ENCODE measurements around the gene MRPL50. TPM values are rescaled to one million over a fixed set of nuclear protein-coding genes. Genes with fewer than 3 reads are reported as not detected.

Gene MRPL50
- total and polyA plus RNA-seq, 2 donors (not counting 1 experiment from before 2014, with no cell fraction given), result 4.0 to 18.0 TPM

DNA sequence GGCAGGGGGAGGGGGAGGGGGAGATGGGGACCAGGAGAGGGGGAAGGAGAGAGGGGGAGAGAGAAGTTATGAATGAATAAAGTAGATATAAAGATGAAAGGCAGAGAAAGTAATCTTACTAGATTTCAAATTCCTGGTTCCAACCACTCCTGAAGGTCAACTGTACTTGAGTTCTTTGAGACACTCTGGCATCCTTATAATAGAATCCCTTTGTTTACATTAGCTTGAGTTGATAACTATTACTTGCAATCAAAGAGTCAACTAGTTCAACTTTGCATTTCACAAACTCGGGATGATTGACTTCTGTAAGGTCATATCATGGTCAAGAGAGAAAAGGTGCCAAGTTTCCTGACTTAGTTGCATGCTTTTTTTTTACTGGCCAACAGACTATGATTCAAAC, 55.8 kb downstream of the MRPL50 start:
- Mint-ChIP-seq H3K4me1 (no peaks in the 10 kb centered on the region), H3K9me3 (ENCODE audit: insufficient read depth) (no peaks in the 10 kb centered on the region), H3K4me3 (no peak overlapping the region), H3K27me3 (peaks cover 27% of the 10 kb centered on the region), H3K27ac (no peak overlapping the region)
- no peak for DNase-seq
- ChIA-PET CTCF (no interaction called here), POLR2A (no interaction called here)
- H3K4me3 ChIP-seq (ENCODE audit: control extremely low read depth in 1 of 5, extremely low read depth in 1 of 5, insufficient read depth in 1 of 5, low read depth in 2 of 5, low read length in 4 of 5), result no peak overlapping the region
- no peaks in the 10 kb centered on the region for H3K79me2 ChIP-seq (ENCODE audit: control insufficient read depth, insufficient read depth, low read length)
- H3K4me2 ChIP-seq (replicated peaks; ENCODE audit: low read depth, low read length, poor library complexity, severe bottlenecking), result no peak overlapping the region
- no peak overlapping the region for H2AFZ ChIP-seq (ENCODE audit: insufficient read depth, low read depth, low read length, poor library complexity, severe bottlenecking)
- no peak overlapping the region for H3K9ac ChIP-seq (ENCODE audit: low read length)
- H3K4me1 ChIP-seq (ENCODE audit: control insufficient read depth in 2 of 2, insufficient read depth in 2 of 2, low read length in 2 of 2), result no peaks in the 10 kb centered on the region
- H3K36me3 ChIP-seq (replicated peaks in 1 of 2; ENCODE audit: control extremely low read depth in 1 of 2, control insufficient read depth in 1 of 2, extremely low read depth in 1 of 2, insufficient read depth in 2 of 2, low read length in 1 of 2), result no peaks in the 10 kb centered on the region
- no peak for ATAC-seq (ENCODE audit: low read depth)
- 80% methylated on average over 1 of the region's 1 CpG for WGBS (ENCODE audit: insufficient coverage)
- no peaks in the 10 kb centered on the region for H4K20me1 ChIP-seq (ENCODE audit: control insufficient read depth, insufficient read depth, low read length, poor library complexity, severe bottlenecking)
- intact Hi-C loops (cut with micrococcal nuclease), result no loop called here
- no peaks in the 10 kb centered on the region for H3K9me3 ChIP-seq (ENCODE audit: control extremely low read depth in 1 of 3, control insufficient read depth in 2 of 3, insufficient read depth in 1 of 3, low read length in 2 of 3)
- H3K27ac ChIP-seq (ENCODE audit: low read length in 2 of 2), result no peak overlapping the region
- TF ChIP-seq, protein P1, sequence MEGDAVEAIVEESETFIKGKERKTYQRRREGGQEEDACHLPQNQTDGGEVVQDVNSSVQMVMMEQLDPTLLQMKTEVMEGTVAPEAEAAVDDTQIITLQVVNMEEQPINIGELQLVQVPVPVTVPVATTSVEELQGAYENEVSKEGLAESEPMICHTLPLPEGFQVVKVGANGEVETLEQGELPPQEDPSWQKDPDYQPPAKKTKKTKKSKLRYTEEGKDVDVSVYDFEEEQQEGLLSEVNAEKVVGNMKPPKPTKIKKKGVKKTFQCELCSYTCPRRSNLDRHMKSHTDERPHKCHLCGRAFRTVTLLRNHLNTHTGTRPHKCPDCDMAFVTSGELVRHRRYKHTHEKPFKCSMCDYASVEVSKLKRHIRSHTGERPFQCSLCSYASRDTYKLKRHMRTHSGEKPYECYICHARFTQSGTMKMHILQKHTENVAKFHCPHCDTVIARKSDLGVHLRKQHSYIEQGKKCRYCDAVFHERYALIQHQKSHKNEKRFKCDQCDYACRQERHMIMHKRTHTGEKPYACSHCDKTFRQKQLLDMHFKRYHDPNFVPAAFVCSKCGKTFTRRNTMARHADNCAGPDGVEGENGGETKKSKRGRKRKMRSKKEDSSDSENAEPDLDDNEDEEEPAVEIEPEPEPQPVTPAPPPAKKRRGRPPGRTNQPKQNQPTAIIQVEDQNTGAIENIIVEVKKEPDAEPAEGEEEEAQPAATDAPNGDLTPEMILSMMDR (IDR thresholded peaks at IDR 0.05), result no peak
- no peak for TF ChIP-seq EZH2 (IDR thresholded peaks at IDR 0.05; ENCODE audit: borderline replicate concordance, insufficient read depth, low read depth, low read length, poor library complexity, severe bottlenecking)
- peaks cover 0 to 4% (median 0%) of the 10 kb centered on the region in 4 experiments for H3K27me3 ChIP-seq (replicated peaks in 1 of 4; ENCODE audit: control extremely low read depth in 1 of 4, control insufficient read depth in 3 of 4, insufficient read depth in 4 of 4, low read length in 3 of 4)

DNA sequence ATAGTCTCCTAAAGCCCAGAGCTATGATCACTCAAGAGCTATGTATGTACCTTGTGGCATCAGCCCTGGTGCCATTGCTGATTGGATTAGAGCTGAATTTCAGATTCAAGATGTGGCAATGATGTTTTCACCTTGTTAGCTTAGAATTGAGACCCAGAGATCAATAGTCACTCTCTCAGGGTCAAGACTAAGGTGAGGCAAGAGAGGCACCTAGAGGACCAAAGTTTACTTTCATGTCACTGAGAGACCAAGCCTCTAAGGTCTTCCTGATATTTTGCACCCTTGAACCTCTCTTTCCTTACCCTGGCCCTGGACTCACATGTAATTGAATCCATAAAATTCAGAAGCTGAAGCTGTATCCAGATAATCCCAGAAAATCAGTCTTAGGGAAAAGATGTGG, 56.5 kb downstream of the MRPL50 start:
- CTCF ChIA-PET, result no interaction called here
- H3K9me3 ChIP-seq (ENCODE audit: control extremely low read depth in 1 of 3, control insufficient read depth in 2 of 3, insufficient read depth in 1 of 3, low read length in 2 of 3), result no peaks in the 10 kb centered on the region

More for the DNA sequence above, 56.5 kb downstream of the MRPL50 start:
- no peak overlapping the region for H3K4me3 ChIP-seq (ENCODE audit: control extremely low read depth in 1 of 5, extremely low read depth in 1 of 5, insufficient read depth in 1 of 5, low read depth in 2 of 5, low read length in 4 of 5)
- Mint-ChIP-seq H3K27me3 (peaks cover 27% of the 10 kb centered on the region), H3K27ac (no peak overlapping the region), H3K9me3 (ENCODE audit: insufficient read depth) (no peaks in the 10 kb centered on the region), H3K4me3 (no peak overlapping the region), H3K4me1 (no peaks in the 10 kb centered on the region)
- H4K20me1 ChIP-seq (ENCODE audit: control insufficient read depth, insufficient read depth, low read length, poor library complexity, severe bottlenecking), result no peaks in the 10 kb centered on the region
- no peaks in the 10 kb centered on the region for H3K79me2 ChIP-seq (ENCODE audit: control insufficient read depth, insufficient read depth, low read length)
- no peak overlapping the region for H3K27ac ChIP-seq (ENCODE audit: low read length in 2 of 2)
- H3K27me3 ChIP-seq (replicated peaks in 1 of 4; ENCODE audit: control extremely low read depth in 1 of 4, control insufficient read depth in 3 of 4, insufficient read depth in 4 of 4, low read length in 3 of 4), result peaks cover 0 to 4% (median 0%) of the 10 kb centered on the region in 4 experiments
- no peak for TF ChIP-seq EZH2 (IDR thresholded peaks at IDR 0.05; ENCODE audit: borderline replicate concordance, insufficient read depth, low read depth, low read length, poor library complexity, severe bottlenecking)
- TF ChIP-seq, protein P1 (IDR thresholded peaks at IDR 0.05), result no peak
- ATAC-seq (ENCODE audit: low read depth) (no peak), DNase-seq (no peak)
- H3K4me1 ChIP-seq (ENCODE audit: control insufficient read depth in 2 of 2, insufficient read depth in 2 of 2, low read length in 2 of 2), result no peaks in the 10 kb centered on the region
- no peaks in the 10 kb centered on the region for H3K36me3 ChIP-seq (replicated peaks in 1 of 2; ENCODE audit: control extremely low read depth in 1 of 2, control insufficient read depth in 1 of 2, extremely low read depth in 1 of 2, insufficient read depth in 2 of 2, low read length in 1 of 2)
- POLR2A ChIA-PET, result no interaction called here
- no peak overlapping the region for H3K4me2 ChIP-seq (replicated peaks; ENCODE audit: low read depth, low read length, poor library complexity, severe bottlenecking)
- intact Hi-C loops (cut with micrococcal nuclease), result no loop called here
- no peak overlapping the region for H2AFZ ChIP-seq (ENCODE audit: insufficient read depth, low read depth, low read length, poor library complexity, severe bottlenecking)
- H3K9ac ChIP-seq (ENCODE audit: low read length), result no peak overlapping the region

Other genes with a start within 250 kb of the MRPL50 start
- gene BAAT, start 13.6 kb downstream of the MRPL50 start, total RNA-seq, result not detected in 2 replicates
- gene BAAT, start 13.6 kb downstream of the MRPL50 start, polyA plus RNA-seq, result 0.07 TPM in 1 of 2 replicates, not detected in the other
- gene ZNF189, start 233 bp upstream of the MRPL50 start, total RNA-seq, result 25.7 and 30.8 TPM in 2 replicates
- 4.0 and 5.0 TPM in 2 replicates for gene ZNF189, start 233 bp upstream of the MRPL50 start, polyA plus RNA-seq
- not detected in 2 replicates for gene ALDOB, start 37.2 kb upstream of the MRPL50 start, total RNA-seq
- gene ALDOB, start 37.2 kb upstream of the MRPL50 start, polyA plus RNA-seq, result not detected in 2 replicates
- gene RNF20, start 135.2 kb upstream of the MRPL50 start, total RNA-seq, result 56.4 and 58.0 TPM in 2 replicates
- gene RNF20, start 135.2 kb upstream of the MRPL50 start, polyA plus RNA-seq, result 5.7 and 8.2 TPM in 2 replicates
- gene PPP3R2, start 196.4 kb upstream of the MRPL50 start, total RNA-seq, result not detected in 2 replicates
- gene PPP3R2, start 196.4 kb upstream of the MRPL50 start, polyA plus RNA-seq, result not detected in 2 replicates

Measured in B cell (primary cell).